AG04450 (cell line): ENCODE data around the gene CHTOP. TPM values are rescaled to one million over a fixed set of nuclear protein-coding genes. Genes with fewer than 3 reads are reported as not detected.

Experiments
- CTCF ChIA-PET: fragments of 300-600, 350-600 bp; formaldehyde crosslinking; extraction: SDS; loops from one replicate; lab custom pipeline; 2022; ENCODE audit warnings: antibody characterized with exemption, inconsistent platforms; lab: Charles Lee
- POLR2A ChIA-PET: fragments of 350-600 bp; formaldehyde crosslinking; extraction: SDS; loops from one replicate; lab custom pipeline; 2021; ENCODE audit warnings: antibody characterized with exemption, inconsistent platforms; lab: Yijun Ruan, JAX
- DNase-seq: peaks from one replicate; pipeline ENCODE4 v3.0.0-alpha.2; 2011; ENCODE audit warnings: low read depth, low spot score
- H3K27ac ChIP-seq: one replicate; pipeline ENCODE4 v1.5.1; 2012; ENCODE audit warnings: low read depth, low read length, control low read depth
- H3K27me3 ChIP-seq: one replicate; pipeline ENCODE4 v1.6.0; 2012; ENCODE audit warnings: low read length; ENCODE audit not compliant: control insufficient read depth, insufficient read depth
- H3K4me3 ChIP-seq: 2 replicates; pipeline ENCODE4 v1.5.1; 2011; ENCODE audit warnings: mild to moderate bottlenecking, low read depth, low read length, control low read depth
- H3K9me3 ChIP-seq: 2 replicates; pipeline ENCODE4 v1.5.1; 2012; ENCODE audit warnings: low read length; ENCODE audit not compliant: control insufficient read depth, insufficient read depth
- polyA plus RNA-seq: library from polyadenylated mRNA; depleted of rRNA; stranded (reverse); fragments of >200 nt; gene quantifications from 2 replicates; pipeline ENCODE4 v1.2.3, GENCODE V29; 2011
- TF ChIP-seq, protein P1 (sequence below): IDR thresholded peaks from 2 replicates; pipeline ENCODE4 v1.5.1; 2011; ENCODE audit warnings: low read depth, low read length, control low read depth, inconsistent platforms

CHTOP gene
- polyA plus RNA-seq, 1 experiment: 59.5 TPM

DNA sequence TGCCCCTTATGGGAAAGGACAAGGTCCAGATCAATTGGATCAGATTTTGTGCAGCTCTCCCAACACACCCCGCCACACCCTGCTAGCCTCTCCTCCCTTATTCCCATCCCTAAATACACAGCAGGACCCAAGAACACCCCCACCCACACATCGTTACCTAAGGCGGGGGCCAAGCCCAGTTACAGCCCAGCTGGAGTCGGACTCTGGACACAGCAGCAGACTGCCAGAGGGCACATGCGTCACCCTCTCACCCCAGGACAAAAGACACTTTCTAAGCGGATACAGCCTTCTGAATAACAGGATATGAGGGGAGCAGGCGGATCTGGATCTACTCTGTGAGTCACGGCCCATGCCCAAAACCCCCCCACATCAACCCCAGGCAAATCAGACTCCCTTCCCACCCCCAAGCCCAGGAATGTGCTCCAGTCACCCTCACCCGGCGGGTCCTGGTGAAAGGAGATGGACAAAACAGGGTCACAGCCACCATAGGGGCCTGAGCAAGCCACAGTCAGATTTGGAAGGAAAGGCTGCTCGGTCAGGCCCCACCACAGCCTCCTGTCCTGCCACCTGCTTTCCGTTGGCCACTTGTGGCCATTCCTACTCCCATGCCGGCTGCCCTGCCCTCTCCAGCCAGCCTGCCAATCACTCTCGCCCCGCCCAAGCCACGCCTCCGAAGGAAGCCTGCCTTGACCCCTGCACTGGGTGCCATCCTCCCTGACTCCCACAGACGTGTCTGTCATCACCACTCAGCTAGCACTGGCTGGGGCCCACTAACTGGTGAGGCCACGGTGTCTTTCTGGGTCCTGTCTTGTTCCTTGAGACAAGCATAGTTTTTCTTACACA, 24.9 kb upstream of the CHTOP start:
- CTCF ChIA-PET: interaction anchor here (0.6 to 9.3 kb wide), 5 partner anchors 12 to 76 kb away, joined by 3 to 80 read pairs (median 7); partner anchors contain the start of genes S100A1 and S100A13
- TF ChIP-seq, protein P1, sequence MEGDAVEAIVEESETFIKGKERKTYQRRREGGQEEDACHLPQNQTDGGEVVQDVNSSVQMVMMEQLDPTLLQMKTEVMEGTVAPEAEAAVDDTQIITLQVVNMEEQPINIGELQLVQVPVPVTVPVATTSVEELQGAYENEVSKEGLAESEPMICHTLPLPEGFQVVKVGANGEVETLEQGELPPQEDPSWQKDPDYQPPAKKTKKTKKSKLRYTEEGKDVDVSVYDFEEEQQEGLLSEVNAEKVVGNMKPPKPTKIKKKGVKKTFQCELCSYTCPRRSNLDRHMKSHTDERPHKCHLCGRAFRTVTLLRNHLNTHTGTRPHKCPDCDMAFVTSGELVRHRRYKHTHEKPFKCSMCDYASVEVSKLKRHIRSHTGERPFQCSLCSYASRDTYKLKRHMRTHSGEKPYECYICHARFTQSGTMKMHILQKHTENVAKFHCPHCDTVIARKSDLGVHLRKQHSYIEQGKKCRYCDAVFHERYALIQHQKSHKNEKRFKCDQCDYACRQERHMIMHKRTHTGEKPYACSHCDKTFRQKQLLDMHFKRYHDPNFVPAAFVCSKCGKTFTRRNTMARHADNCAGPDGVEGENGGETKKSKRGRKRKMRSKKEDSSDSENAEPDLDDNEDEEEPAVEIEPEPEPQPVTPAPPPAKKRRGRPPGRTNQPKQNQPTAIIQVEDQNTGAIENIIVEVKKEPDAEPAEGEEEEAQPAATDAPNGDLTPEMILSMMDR: no peak
- Histone ChIP-seq H3K27me3 (no peaks in the 10 kb centered on the region), H3K27ac (peak overlapping the region; percentile 90), H3K4me3 (peak overlapping the region; percentile 57), H3K9me3 (no peaks in the 10 kb centered on the region)
- no peak for DNase-seq
- POLR2A ChIA-PET: interaction anchor here (1.1 kb wide), 1 partner anchor 16 kb away, joined by 4 read pairs; no protein-coding TSS in a partner anchor

DNA sequence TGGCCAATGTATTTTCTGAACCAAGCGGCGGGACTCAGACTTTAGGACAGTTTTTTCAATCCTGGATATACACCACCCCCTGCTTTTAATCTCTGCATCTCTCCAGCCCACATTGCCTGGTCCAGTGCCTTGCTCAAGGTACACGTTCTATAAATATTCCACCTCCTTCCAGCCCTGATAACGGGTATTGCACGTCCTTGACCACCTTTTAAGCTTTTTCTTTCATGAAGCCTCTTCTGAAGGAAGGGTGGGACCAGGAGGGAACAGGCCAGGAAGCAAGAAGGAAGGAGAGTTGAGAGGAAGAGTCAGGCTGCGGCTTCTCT, 24.3 kb upstream of the CHTOP start:
- TF ChIP-seq, protein P1: no peak

DNA sequence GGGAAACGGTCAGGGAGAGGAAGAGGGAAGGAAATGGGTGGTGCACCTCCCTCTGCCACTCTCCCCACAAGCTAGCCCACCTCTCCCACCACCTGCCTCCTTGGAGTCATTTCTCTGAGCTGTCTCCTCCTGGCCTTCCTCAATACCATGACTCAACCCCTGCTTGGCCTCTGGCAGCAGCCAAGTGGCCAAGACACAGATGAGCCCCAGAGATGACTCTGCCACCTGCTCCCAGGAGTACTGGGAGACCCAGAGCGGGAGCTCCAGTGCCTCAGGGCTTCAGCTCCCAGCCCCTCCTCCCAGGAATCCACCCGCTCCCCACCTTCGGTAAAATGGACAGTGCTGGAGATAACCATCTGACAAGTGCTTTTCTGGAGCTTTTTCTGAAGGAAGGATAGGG, 23.5 kb upstream of the CHTOP start:
- TF ChIP-seq, protein P1: no peak
- Histone ChIP-seq H3K9me3 (no peaks in the 10 kb centered on the region), H3K27me3 (no peaks in the 10 kb centered on the region), H3K27ac (peak overlapping the region; percentile 47), H3K4me3 (peak overlapping the region; percentile 83)
- DNase-seq: no peak
- ChIA-PET POLR2A (interaction anchor here (1.1 to 1.7 kb wide), 2 partner anchors 17 kb away, joined by 4 read pairs; partner anchors contain the start of gene S100A13), CTCF (interaction anchor here (2.0 to 9.3 kb wide), 3 partner anchors 18 to 77 kb away, joined by 5 to 80 read pairs (median 9); partner anchors contain the start of genes S100A1 and S100A13)

More for the DNA sequence above, 24.3 kb upstream of the CHTOP start:
- Histone ChIP-seq H3K27me3 (no peaks in the 10 kb centered on the region), H3K4me3 (peak overlapping the region; percentile 57), H3K27ac (peak overlapping the region; percentile 90), H3K9me3 (no peaks in the 10 kb centered on the region)
- no peak for DNase-seq
- ChIA-PET POLR2A (interaction anchor here (1.1 kb wide), 1 partner anchor 17 kb away, joined by 4 read pairs; no protein-coding TSS in a partner anchor), CTCF (interaction anchor here (2.0 to 9.3 kb wide), 3 partner anchors 18 to 76 kb away, joined by 5 to 80 read pairs (median 9); partner anchors contain the start of genes S100A1 and S100A13)

DNA sequence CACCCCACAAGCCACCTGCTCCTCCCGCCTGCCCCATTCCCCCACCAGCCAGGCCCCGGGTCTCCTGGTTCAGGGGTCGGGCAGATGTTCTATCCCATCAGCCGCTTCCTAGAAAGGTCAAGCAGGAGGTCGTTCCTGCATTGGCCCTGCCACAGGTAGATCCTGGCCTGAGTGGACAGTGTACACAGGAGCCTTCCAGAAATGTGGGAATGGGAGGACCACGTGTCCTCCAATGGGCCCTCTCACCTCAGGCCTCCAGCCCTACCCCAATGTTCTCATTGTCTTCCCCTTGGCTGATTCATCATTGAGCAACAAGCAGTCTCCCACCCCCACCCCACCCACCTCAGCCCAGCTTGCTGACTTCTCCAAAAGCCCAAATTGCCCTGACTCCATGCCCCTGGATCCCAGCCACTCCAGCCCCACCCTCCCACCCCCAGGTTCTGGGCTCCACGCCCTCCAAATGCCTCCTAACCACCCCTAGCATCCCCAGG, 23.0 kb upstream of the CHTOP start:
- H3K9me3 ChIP-seq: no peaks in the 10 kb centered on the region
- peak overlapping the region; percentile 47 for H3K27ac ChIP-seq
- peak overlapping the region; percentile 83 for H3K4me3 ChIP-seq
- H3K27me3 ChIP-seq: no peaks in the 10 kb centered on the region
- ChIA-PET CTCF (interaction anchor here (2.0 to 9.3 kb wide), 3 partner anchors 17 to 77 kb away, joined by 5 to 80 read pairs (median 9); partner anchors contain the start of genes S100A1 and S100A13), POLR2A (interaction anchor here (1.7 kb wide), 1 partner anchor 17 kb away, joined by 4 read pairs; the partner anchor contains the start of gene S100A13)
- TF ChIP-seq, protein P1: no peak
- DNase-seq: no peak
